GM04503 (cell line): ENCODE measurements around the gene COL4A1.

Experiments
- DNase-seq: peaks from one replicate; pipeline ENCODE4 v3.0.0-alpha.2; 2012; ENCODE audit warnings: low read depth

COL4A1 gene

DNA sequence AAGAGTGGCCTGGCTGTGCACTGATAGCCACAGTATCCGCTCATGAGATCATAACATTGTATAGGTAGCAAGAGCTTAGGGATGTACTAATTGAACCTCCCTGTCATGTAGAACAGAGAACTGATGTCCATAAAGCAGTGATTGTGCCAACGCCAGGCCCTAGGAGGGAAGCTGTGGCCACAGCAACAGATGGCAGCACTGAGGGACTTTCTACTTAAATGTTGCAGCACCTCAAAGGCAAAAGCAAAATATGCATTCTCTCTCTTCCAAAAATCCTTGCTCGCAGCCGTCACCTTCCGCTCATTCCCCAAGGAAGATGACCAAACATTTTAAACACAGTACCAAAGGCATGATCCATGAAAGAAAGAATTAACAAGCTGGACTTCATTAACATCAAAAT, 32.3 kb downstream of the COL4A1 start:
- DNase-seq: no peak

GRCh38 chr13:110273254-110273653, 33.7 kb downstream of the COL4A1 start:
- no peak for DNase-seq

DNA sequence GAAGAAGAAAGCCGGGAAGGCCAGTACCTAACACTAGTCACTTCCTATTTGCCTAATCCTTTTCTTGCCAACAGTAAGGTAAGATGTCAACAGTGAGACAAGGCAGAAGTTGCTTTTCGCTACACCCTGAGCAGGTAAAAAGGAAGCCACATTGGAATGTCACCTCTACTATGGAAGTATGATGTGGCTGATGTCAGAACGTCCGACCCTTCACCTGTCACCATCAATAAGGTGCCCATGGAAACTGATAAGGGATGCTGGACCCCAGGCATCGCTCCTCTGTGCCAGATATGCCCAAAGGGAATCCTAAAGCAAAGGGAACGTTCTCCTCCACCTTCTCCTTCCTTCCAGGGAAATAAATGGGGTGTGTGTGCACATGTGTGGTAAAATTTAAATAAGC, 34.3 kb downstream of the COL4A1 start:
- no peak for DNase-seq

GRCh38 chr13:110272227-110272626, 34.7 kb downstream of the COL4A1 start:
- no peak for DNase-seq

DNA sequence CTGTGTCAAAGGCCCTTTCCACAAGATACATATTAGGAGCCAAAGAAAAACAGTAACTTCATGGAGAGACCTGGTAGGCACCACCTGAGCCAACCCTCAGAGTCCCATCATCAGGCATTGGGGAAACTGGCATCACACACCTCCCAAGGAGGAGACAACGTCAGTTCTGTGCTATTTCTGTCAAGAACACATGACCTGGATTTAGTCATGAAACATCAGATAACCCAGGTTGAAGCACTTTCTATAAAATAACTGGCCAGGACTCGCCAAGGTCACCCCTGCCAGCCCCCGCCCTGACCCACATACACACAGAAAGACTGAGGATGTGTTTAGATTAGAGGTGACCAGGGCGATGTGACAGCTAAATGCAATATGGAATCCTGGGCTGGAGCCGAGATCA, 35.6 kb downstream of the COL4A1 start:
- no peak for DNase-seq

DNA sequence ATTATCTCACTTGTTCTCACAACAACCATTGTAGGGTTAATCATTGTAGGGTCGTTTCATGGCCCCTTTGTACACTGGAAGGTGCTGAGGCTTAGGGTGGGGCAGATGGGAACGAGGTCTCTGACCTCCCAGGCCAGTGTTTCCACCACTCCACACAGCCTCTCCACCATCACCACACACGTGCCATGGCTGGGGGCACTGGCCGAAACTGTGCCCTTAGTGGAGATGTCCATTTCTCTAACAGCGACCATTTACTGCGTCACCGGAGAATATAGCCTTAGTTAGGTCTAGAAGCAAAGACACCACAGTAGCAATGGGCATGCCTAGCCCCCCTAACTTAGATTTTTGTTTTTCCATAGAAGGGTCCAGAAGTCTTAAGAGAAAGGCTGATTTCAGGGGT, 36.5 kb downstream of the COL4A1 start:
- DNase-seq: no peak

DNA sequence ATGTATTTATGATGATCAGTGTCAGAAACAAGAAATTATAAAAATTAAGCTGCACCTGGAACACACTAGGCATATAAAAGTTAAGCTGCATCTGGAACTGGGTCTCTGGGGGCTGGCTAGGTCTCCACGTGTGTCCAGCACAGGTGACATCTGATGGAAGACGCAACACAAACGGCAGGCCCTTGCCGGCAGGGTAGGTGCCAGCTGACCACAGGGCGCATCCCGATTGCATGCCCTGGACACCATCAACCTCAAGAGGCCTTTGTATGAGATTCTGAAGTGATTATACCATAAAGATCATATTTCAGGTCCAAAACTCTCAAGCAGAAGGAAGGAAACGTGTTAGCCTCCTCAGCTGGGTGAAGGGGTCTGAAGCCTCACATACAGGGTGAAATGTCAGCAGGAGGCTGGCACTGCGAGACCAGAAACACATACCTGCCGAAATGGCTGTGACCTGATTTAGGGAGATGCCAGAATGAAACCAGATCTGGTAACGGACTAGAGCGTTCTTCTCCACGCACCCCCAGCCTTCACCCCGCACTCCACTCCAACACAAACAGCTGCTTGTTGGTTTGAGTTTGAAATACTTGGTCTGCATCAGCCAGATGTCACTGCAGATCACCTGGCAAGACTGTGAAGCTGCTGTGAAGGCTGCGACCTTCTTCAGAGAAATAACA, 37.3 kb downstream of the COL4A1 start:
- no peak for DNase-seq

DNA sequence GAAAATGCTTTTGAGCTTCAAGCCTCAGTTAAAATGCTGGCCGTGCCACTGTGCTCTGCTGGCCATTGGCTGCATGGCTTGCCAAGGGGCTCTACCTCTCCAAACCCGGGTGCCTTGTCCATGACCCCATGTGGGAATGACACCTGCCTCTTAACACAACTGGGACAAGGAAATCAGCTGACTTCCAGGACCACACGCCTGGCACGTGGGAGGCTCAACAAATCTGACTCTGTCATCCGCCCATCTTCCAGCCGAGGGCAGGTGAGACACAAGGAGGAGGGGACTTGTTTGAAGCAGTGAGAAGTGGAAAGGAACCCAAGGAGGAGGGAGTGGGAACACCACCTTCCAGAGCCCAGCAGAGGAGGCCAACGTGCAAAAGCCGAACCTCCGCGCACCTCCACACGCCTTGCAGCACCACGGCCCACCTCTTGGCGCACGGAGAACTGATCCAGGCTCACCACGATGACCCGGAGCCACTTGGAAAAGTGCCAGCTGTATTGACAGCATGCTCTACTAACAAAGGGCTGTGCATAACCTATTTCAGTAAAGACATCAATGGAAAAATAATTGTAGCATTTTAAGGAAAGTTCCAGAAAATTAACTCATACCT, 38.3 kb downstream of the COL4A1 start:
- no peak for DNase-seq

DNA sequence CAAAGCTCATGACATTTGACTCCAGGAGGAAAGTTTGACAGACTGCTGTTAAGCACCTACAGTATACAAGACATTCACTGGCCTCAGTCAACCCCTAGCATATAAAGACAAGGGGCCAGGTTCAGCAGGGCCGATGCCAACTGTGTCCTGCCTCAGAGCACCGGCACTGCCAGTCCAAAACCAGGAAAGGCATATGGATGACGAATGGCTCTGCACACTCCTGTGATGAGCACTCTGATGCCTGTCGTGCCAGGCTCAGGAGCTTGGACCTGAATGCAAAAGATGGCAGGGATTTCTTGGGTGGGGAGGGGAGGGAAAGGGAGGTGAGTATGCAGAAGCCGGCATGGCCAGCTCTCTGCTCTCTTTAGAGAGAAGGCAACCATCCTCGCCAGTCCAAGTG, 38.9 kb downstream of the COL4A1 start:
- DNase-seq: no peak

GRCh38 chr13:110266983-110267382, 40.0 kb downstream of the COL4A1 start:
- DNase-seq: no peak

DNA sequence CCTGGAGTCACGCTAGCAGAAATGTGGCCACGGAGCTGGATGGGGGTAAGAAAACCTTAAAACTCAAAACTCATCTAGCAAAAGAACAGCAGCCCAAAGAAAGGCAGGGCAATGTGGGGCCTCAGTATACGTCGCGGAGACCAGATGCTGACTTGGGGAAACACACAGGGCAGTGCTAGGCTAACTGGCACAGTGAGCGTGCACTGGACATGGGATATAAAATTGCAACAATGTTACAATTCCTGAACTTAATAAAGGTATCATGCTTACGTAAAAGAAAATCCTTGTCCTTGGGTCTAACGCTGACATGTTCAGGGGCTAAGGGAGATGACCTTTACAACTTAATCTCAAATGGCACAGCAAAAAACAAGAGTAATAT, 40.5 kb downstream of the COL4A1 start:
- no peak for DNase-seq

DNA sequence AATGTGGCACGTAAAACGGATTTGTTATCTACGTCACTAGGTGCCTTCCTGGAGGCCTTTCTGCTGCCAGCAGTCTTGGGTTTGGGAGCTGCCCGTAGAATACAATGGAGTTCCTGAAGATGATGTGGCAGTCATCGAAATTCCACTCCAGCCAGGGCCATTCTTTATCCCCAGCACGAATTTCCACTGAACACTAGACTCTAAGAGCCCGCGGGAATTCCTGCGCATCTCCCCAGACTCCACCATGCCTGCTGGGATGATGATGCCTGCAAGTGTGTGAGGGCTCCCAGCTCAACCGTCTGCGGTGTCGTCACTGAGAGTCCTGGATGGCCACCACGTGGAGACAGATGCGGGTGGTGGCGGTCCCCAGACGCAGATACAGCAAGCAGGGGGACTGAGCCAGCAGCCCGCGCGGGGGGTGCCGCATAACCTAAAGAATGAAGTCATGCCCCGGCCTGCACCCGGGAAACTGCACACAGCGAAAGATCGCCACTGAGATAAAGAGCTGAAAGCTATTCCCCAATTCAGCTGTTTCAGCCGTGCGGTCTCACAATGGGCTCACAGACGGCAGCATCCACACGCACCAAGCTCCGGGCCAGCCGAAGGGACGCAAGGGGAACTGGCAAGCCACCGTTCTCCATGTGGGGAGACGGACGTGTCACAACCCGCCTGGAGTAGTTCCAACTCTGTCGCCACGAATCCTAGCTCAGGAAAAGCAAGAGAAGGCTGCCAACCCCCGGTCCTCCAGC, 41.1 kb downstream of the COL4A1 start:
- no peak for DNase-seq

DNA sequence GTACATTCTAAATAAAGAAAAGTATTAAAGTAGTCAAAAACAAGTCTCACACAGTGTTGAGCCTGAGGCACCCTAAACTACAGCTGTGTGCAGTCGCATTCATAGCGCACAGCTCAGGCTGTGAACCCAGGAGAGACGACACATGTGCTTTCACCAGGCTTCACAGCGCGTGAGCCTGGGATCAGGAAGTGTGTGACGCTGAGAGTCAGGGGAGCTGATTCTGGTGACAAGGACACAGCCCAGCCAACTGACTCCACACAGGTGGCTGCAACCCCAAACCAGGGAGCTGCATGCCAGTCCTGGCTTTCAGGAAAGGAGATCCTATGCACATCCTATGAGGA, 41.6 kb downstream of the COL4A1 start:
- DNase-seq: no peak

GRCh38 chr13:110264685-110265275, 42.2 kb downstream of the COL4A1 start:
- DNase-seq: no peak

- no peak for DNase-seq
Observed at GRCh38 chr13:110263888-110264287, 43.1 kb downstream of the COL4A1 start.

DNA sequence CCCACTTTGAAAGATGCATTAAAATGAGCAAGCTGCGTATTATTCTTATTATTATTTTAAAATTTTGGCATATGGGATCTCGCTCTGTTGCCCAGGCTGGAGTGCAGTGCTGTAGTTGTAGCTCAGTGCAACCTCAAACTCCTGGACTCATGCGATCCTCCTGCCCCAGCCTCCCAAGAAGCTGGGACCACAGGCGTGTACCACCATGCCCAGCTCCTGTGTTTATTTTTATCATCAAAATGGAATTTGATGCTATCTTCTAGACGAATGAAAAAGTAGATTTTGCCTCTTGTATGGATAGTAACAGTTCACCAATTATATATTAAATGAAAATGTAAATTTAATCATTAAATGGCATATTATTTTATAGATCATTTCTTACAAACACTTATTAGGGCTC, 43.6 kb downstream of the COL4A1 start:
- no peak for DNase-seq

GRCh38 chr13:110262508-110263291, 44.3 kb downstream of the COL4A1 start:
- DNase-seq: no peak

DNA sequence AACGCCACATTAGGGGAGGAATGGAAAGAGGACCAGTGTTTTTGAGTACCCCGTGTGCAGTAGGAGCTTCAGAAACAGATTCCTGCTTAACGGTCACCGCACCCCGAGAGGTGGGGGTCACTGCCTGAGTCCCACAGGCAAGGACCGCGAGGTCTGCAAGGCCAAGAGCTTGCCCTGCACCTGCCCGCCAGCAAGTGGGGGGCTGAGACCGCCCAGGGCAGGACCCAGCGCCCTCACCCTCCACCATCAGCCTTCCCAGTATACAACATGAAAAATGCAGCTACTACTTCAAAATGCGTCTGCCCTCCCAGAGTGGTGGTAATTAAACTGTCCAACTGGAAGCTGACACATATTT, 44.9 kb downstream of the COL4A1 start:
- no peak for DNase-seq

- no peak for DNase-seq
Observed at GRCh38 chr13:110261166-110262081, 45.5 kb downstream of the COL4A1 start.

DNA sequence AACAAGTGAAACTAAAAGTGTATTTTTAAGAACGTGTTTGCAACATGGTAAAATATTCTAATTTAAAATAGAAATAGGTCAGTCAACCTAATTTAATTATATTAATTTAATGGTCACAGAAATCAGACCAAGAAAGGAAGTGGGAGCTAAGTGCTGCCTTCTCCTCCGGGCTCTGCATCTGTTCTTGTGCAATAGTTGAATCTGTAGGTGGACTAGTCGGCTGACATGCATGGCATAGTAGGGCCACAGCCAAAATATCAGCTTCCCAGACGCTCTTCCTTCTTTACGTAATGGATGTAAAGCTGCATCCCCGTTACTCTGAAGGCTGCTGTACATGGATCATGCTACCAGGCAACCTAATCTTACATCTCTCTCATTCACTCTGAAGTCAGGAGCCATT, 47.3 kb downstream of the COL4A1 start:
- no peak for DNase-seq

- DNase-seq: no peak
Observed at GRCh38 chr13:110258876-110259631, 47.9 kb downstream of the COL4A1 start.
